C4-2B (cell line): Measurements from ENCODE around the gene CHST11.

Experiments used
- CTCF ChIP-seq: fragments of 450-650 bp; conservative IDR thresholded peaks from 2 replicates; pipeline ENCODE4 v1.5.1; 2017; ENCODE audit warnings: mild to moderate bottlenecking
- ZFX ChIP-seq: fragments of 450-650 bp; IDR thresholded peaks from 2 replicates; pipeline ENCODE4 v1.6.1; 2017

- TF ChIP-seq CTCF: no peak
- TF ChIP-seq ZFX: no peak
Observed at GRCh38 chr12:104737113-104737512, 280.4 kb downstream of the CHST11 start.
